Testis (tissue), 3 donors: Measurements from ENCODE around the gene TAP2. TPM values are rescaled to one million over a fixed set of nuclear protein-coding genes. Genes with fewer than 3 reads are reported as not detected.
"Not testable (repeated sequence)": the region's sequence is repeated elsewhere in the genome, so short reads cannot be mapped to it uniquely, and the experiment has no call there.

ENCODE experiments used
- DNase-seq: peaks from one replicate; pipeline ENCODE4 v3.0.0-alpha.2; 2019
- H3K27ac ChIP-seq, 2 donors: fragments of 200-600 bp; sonication (generic); one replicate each; pipeline ENCODE4 v1.5.1; 2019
- H3K27me3 ChIP-seq: fragments of 200-600 bp; sonication (generic); one replicate; pipeline ENCODE4 v1.5.1; 2019
- H3K36me3 ChIP-seq: fragments of 200-600 bp; sonication (generic); one replicate; pipeline ENCODE4 v1.5.1; 2017; ENCODE audit warnings: low read depth; ENCODE audit errors: missing control alignments
- H3K4me1 ChIP-seq: fragments of 200-600 bp; sonication (generic); one replicate; pipeline ENCODE4 v1.5.1; 2019
- H3K4me3 ChIP-seq, 2 donors: fragments of 200-600 bp; sonication (generic); one replicate each; pipeline ENCODE4 v1.5.1; 2017 to 2019
- H3K9me3 ChIP-seq: fragments of 200-600 bp; sonication (generic); one replicate; pipeline ENCODE4 v1.5.1; 2017
- CTCF ChIP-seq, 3 experiments: fragments of 450-650 bp in 2 of 3; fragments of 200-600 bp in 1 of 3; sonication (generic) in 1 of 3; IDR thresholded peaks; one replicate each; pipeline ENCODE4 v1.5.1; 2016 to 2019; ENCODE audit warnings: antibody characterized with exemption in 3 of 3, mild to moderate bottlenecking in 2 of 3, moderate library complexity in 1 of 3
- POLR2A ChIP-seq: fragments of 450-650 bp; IDR thresholded peaks from one replicate; pipeline ENCODE4 v1.6.1; 2017; ENCODE audit warnings: antibody characterized with exemption, mild to moderate bottlenecking, moderate library complexity
- WGBS, 2 donors: methylation state at CpG; one replicate each; pipeline ENCODE4 v1.1.5; 2018; 5-methylcytosine and 5-hydroxymethylcytosine counted together
- intact Hi-C: fragments of 100-400 bp; cut with DNase I; formaldehyde crosslinking; loops from one replicate; pipeline ENCODE4 v1.15.1; 2023; ENCODE audit warnings: low total_unique reads
- polyA plus RNA-seq: library from polyadenylated mRNA; stranded (reverse); fragments of 350-450 nt; fragmentation: Illumina TruSeq; extraction: RNeasy Lipid Tissue Mini Kit (QIAGEN cat#74804); gene quantifications from one replicate; pipeline ENCODE4 v1.2.3, GENCODE V29; 2014; ENCODE audit warnings: low read depth, low replicate concordance; ENCODE audit not compliant: insufficient read depth
- total RNA-seq, 2 donors: library from RNA; depleted of rRNA; stranded (reverse); fragments of >200 nt; gene quantifications; one replicate each; pipeline ENCODE4 v1.2.3, GENCODE V29; 2016

TAP2 gene
- total and polyA plus RNA-seq, 3 donors from 2014 or later = 6.3 to 10.2 (median 9.1) TPM

GRCh38 chr6:32883789-32884188 is 45.2 kb upstream of the TAP2 start:
- TF ChIP-seq POLR2A (no peak), CTCF (IDR thresholded peaks at IDR 0.05) (no peak)
- Histone ChIP-seq H3K36me3 (no peaks in the 10 kb centered on the region), H3K4me1 (peaks cover 9% of the 10 kb centered on the region), H3K4me3 (no peak overlapping the region), H3K27ac (no peak overlapping the region), H3K27me3 (no peaks in the 10 kb centered on the region), H3K9me3 (no peaks in the 10 kb centered on the region)
- WGBS, 2 donors = 53 to 59% methylated on average over 5 of the region's 5 CpGs
- intact Hi-C loops = loop anchor here (10.0 kb wide), 1 partner anchor 101 kb away; no protein-coding TSS in a partner anchor
- no peak for DNase-seq

GRCh38 chr6:32882879-32883250 is 44.3 kb upstream of the TAP2 start:
- intact Hi-C loops = loop anchor here (10.0 kb wide), 1 partner anchor 102 kb away; no protein-coding TSS in a partner anchor

GRCh38 chr6:32880962-32881361 is 42.4 kb upstream of the TAP2 start:
- DNase-seq, H3K4me1 ChIP-seq, H3K4me3 ChIP-seq, H3K27me3 ChIP-seq, H3K27ac ChIP-seq, H3K36me3 ChIP-seq, H3K9me3 ChIP-seq: not testable (repeated sequence)
- intact Hi-C loops = loop anchor here (10.0 kb wide), 1 partner anchor 104 kb away; no protein-coding TSS in a partner anchor
- WGBS, 2 donors = 83 to 92% methylated on average over 3 of the region's 3 CpGs

More at GRCh38 chr6:32882879-32883250, 44.3 kb upstream of the TAP2 start:
- WGBS, 2 donors = 55 to 78% methylated on average over 1 of the region's 1 CpG
- DNase-seq = no peak
- Histone ChIP-seq H3K4me3 (no peak overlapping the region), H3K27ac (no peak overlapping the region), H3K36me3 (no peaks in the 10 kb centered on the region), H3K27me3 (no peaks in the 10 kb centered on the region), H3K4me1 (peaks cover 9% of the 10 kb centered on the region), H3K9me3 (no peaks in the 10 kb centered on the region)
- TF ChIP-seq CTCF (IDR thresholded peaks at IDR 0.05) = no peak
- TF ChIP-seq POLR2A = no peak

GRCh38 chr6:32879691-32880090 is 41.2 kb upstream of the TAP2 start:
- H3K27ac ChIP-seq = no peak overlapping the region
- intact Hi-C loops = loop anchor here (10.0 kb wide), 1 partner anchor 105 kb away; no protein-coding TSS in a partner anchor
- H3K4me3 ChIP-seq = peak overlapping the region; percentile 13 to 30
- H3K36me3 ChIP-seq = no peaks in the 10 kb centered on the region
- no peaks in the 10 kb centered on the region for H3K27me3 ChIP-seq
- WGBS, 2 donors = 28 to 54% methylated on average over 30 to 35 of the region's 35 CpGs
- no peaks in the 10 kb centered on the region for H3K4me1 ChIP-seq
- TF ChIP-seq CTCF (IDR thresholded peaks at IDR 0.05) = no peak
- TF ChIP-seq POLR2A = no peak
- H3K9me3 ChIP-seq = no peaks in the 10 kb centered on the region
- DNase-seq = peak; percentile 33

GRCh38 chr6:32876603-32877002 is 38.1 kb upstream of the TAP2 start:
- 86 to 97% methylated on average over 2 of the region's 2 CpGs for WGBS, 2 donors

GRCh38 chr6:32873947-32874346 is 35.4 kb upstream of the TAP2 start:
- H3K4me1 ChIP-seq, H3K9me3 ChIP-seq, H3K4me3 ChIP-seq, H3K36me3 ChIP-seq, H3K27ac ChIP-seq, H3K27me3 ChIP-seq, DNase-seq, intact Hi-C loops: not testable (repeated sequence)
- 37 to 73% methylated on average over 1 of the region's 1 CpG for WGBS, 2 donors

More at GRCh38 chr6:32876603-32877002, 38.1 kb upstream of the TAP2 start:
- H3K9me3 ChIP-seq = no peaks in the 10 kb centered on the region
- TF ChIP-seq POLR2A (no peak), CTCF (IDR thresholded peaks at IDR 0.05) (no peak)
- no peak overlapping the region for H3K27ac ChIP-seq
- no peak overlapping the region for H3K4me3 ChIP-seq
- DNase-seq = no peak
- H3K27me3 ChIP-seq = no peaks in the 10 kb centered on the region
- intact Hi-C loops = no loop called here
- H3K4me1 ChIP-seq = no peaks in the 10 kb centered on the region
- no peaks in the 10 kb centered on the region for H3K36me3 ChIP-seq
